HepG2 (cell line): ENCODE data around the gene OR2M4. TPM values are rescaled to one million over a fixed set of nuclear protein-coding genes. Genes with fewer than 3 reads are reported as not detected.
"Not testable (repeated sequence)": the region's sequence is repeated elsewhere in the genome, so short reads cannot be mapped to it uniquely, and the experiment has no call there.

Experiments
- ATAC-seq: fragments of 200-7000 bp; cut with Tn5 transposase; 3 replicates; pipeline ENCODE4 v1.9.1; 2020; ENCODE audit warnings: mild to moderate bottlenecking, moderate library complexity
- BruUV-seq: library from RNA; stranded (reverse); fragments of 400-500 nt; replicated peaks from 2 replicates; lab custom pipeline; 2021; lab: Mats Ljungman, UMichigan
- CTCF ChIA-PET: fragments of 300-600 bp; formaldehyde crosslinking; extraction: SDS; loops from one replicate; lab custom pipeline; 2021; ENCODE audit warnings: low total read pairs, inconsistent platforms, low intra/inter-chr PET ratio; lab: Yijun Ruan, JAX
- POLR2A ChIA-PET: fragments of 350-600 bp; sonication (Branson Sonifier 250); formaldehyde crosslinking; loops from one replicate; lab custom pipeline; 2020; ENCODE audit warnings: antibody characterized with exemption, inconsistent platforms; lab: Yijun Ruan, JAX
- DNase-seq: peaks from one replicate; pipeline ENCODE4 v3.0.0-alpha.2; 2015; ENCODE audit warnings: low spot score
- FAIRE-seq: peaks from 3 replicates; lab custom pipeline; 2011; peaks lifted over from hg19 to GRCh38; lab: Jason Lieb, UNC
- H2AFZ ChIP-seq: one replicate; pipeline ENCODE4 v1.6.1; 2011; ENCODE audit warnings: low read length, inconsistent platforms
- H3K27ac ChIP-seq: fragments of 300-600 bp; 3 replicates; pipeline ENCODE4 v1.8.0; 2011; ENCODE audit warnings: mixed run types, mild to moderate bottlenecking, mixed read lengths, low read length, inconsistent platforms; ENCODE audit not compliant: insufficient read depth; ENCODE audit errors: extremely low read length
- H3K27me3 ChIP-seq, 2 experiments: fragments of 200-600 bp in 1 of 2; 2 replicates in 1 of 2; 3 replicates in 1 of 2; pipeline versions ENCODE4 v1.6.0 to v1.8.0; 2011; ENCODE audit warnings: low read length in 2 of 2, mild to moderate bottlenecking in 2 of 2, moderate library complexity in 2 of 2, inconsistent platforms in 1 of 2; ENCODE audit not compliant: insufficient read depth in 2 of 2, control insufficient read depth in 1 of 2
- H3K36me3 ChIP-seq, 2 experiments: fragments of 200-600 bp in 1 of 2; replicated peaks in 1 of 2; 2 replicates in 1 of 2; 3 replicates in 1 of 2; pipeline versions ENCODE4 v1.5.1 to v1.8.0; 2011; ENCODE audit warnings: low read length in 2 of 2, inconsistent platforms in 1 of 2; ENCODE audit not compliant: insufficient read depth in 2 of 2, control insufficient read depth in 1 of 2
- H3K4me1 ChIP-seq: 2 replicates; pipeline ENCODE4 v1.5.1; 2012; ENCODE audit warnings: low read length, inconsistent platforms; ENCODE audit not compliant: insufficient read depth
- H3K4me2 ChIP-seq: 2 replicates; pipeline ENCODE4 v1.6.0; 2011; ENCODE audit warnings: low read depth, low read length, inconsistent platforms
- H3K4me3 ChIP-seq, 3 experiments: fragments of 200-600 bp in 1 of 3; sonication (generic), shearing (Covaris generic) in 1 of 3; replicated peaks in 1 of 3; 2 replicates each; pipeline ENCODE4 v1.5.1; 2011 to 2016; ENCODE audit warnings: low read length in 3 of 3, inconsistent platforms in 2 of 3, low read depth in 2 of 3, mild to moderate bottlenecking in 2 of 3, control low read depth in 1 of 3, mixed read lengths in 1 of 3; ENCODE audit not compliant: insufficient read depth in 1 of 3
- H3K79me2 ChIP-seq: one replicate; pipeline ENCODE4 v1.6.1; 2011; ENCODE audit warnings: low read length, inconsistent platforms; ENCODE audit not compliant: insufficient read depth
- H3K9ac ChIP-seq: 2 replicates; pipeline ENCODE4 v1.6.0; 2011; ENCODE audit warnings: mild to moderate bottlenecking, low read depth, low read length, inconsistent platforms; ENCODE audit not compliant: insufficient read depth
- H3K9me3 ChIP-seq: 2 replicates; pipeline ENCODE4 v1.5.1; 2012; ENCODE audit warnings: mild to moderate bottlenecking, low read length
- H4K20me1 ChIP-seq: 2 replicates; pipeline ENCODE4 v1.6.0; 2011; ENCODE audit warnings: inconsistent platforms, mild to moderate bottlenecking, low read length, moderate library complexity; ENCODE audit not compliant: insufficient read depth
- ATF2 ChIP-seq: sonication (generic); formaldehyde crosslinking; IDR thresholded peaks from 2 replicates; pipeline ENCODE4 v1.4.0; 2020; ENCODE audit warnings: missing genetic modification reagents
- CTCF ChIP-seq: sonication (generic); formaldehyde crosslinking; IDR thresholded peaks from 2 replicates; pipeline ENCODE4 v1.5.0; 2020; ENCODE audit warnings: mild to moderate bottlenecking, missing genetic modification reagents, moderate library complexity
- WGBS: methylation state at CpG from one replicate; pipeline ENCODE4 v1.1.6; 2017; ENCODE audit warnings: low lambda C conversion rate; 5-methylcytosine and 5-hydroxymethylcytosine counted together
- in situ Hi-C: cut with HindIII; loops from 2 replicates; pipeline ENCODE4 v1.10.0; 2017; ENCODE audit warnings: low pct_unique_long_range_greater_than_20kb; ENCODE audit not compliant: extremely low pct_ligation_motif_present
- intact Hi-C: fragments of 100-400 bp; cut with micrococcal nuclease; formaldehyde crosslinking; loops from one replicate; pipeline ENCODE4 v1.10.0; 2022; ENCODE audit not compliant: unreplicated experiment
- polyA plus RNA-seq, 8 experiments: library from polyadenylated mRNA; depleted of rRNA in 3 of 8; stranded (reverse) in 7 of 8; unstranded in 1 of 8; fragments of >200 nt; fragmentation: Illumina TruSeq in 4 of 8; extraction: Trizol in 4 of 8; gene quantifications; 2 replicates each; pipeline versions ENCODE4 v1.2.1 to v1.2.3, GENCODE V29; 2011 to 2016; ENCODE audit warnings: low read depth in 4 of 8, missing spikeins in 1 of 8, mixed read lengths in 1 of 8; ENCODE audit not compliant: insufficient read depth in 1 of 8
- total RNA-seq, 5 experiments: library from RNA; depleted of rRNA; stranded (reverse); fragments of >200 nt; fragmentation: Illumina TruSeq; extraction: Trizol; gene quantifications; 2 replicates each; pipeline ENCODE4 v1.2.3, GENCODE V29; 2016; ENCODE audit warnings: low read depth in 1 of 5

The OR2M4 gene
- total and polyA plus RNA-seq, 2 of the 13 experiments (the other 11 are each of a cell fraction or from before 2014, with no cell fraction given), result not detected

- H3K9ac ChIP-seq, result no peak overlapping the region
- 0 out of 2 replicates have a peak overlapping the region, but pooled peaks have one; percentile 47 for H3K4me2 ChIP-seq
- H3K27me3 ChIP-seq, result no peaks in the 10 kb centered on the region
- no peaks in the 10 kb centered on the region for H3K4me1 ChIP-seq
- no peak overlapping the region for H3K27ac ChIP-seq
- ChIA-PET CTCF (no interaction called here), POLR2A (no interaction called here)
- no peak overlapping the region for H3K4me3 ChIP-seq
- H3K79me2 ChIP-seq, result no peaks in the 10 kb centered on the region
- FAIRE-seq (no peak), DNase-seq (peak; percentile 12), ATAC-seq (peak; percentile 75)
- 4% methylated on average over 14 of the region's 14 CpGs for WGBS
- in situ Hi-C loops (no loop called here), intact Hi-C loops (no loop called here)
- no peaks in the 10 kb centered on the region for H3K36me3 ChIP-seq
- peaks cover 8% of the 10 kb centered on the region; the same call in 1 of the 2 replicates for H3K9me3 ChIP-seq
- no peaks in the 10 kb centered on the region for H4K20me1 ChIP-seq
- no TSS peak for BruUV-seq
- no peak overlapping the region for H2AFZ ChIP-seq
- TF ChIP-seq CTCF (peak; percentile 62), ATF2 (CRISPR knock-in tag) (no peak)
These were observed 12.0 kb downstream of the OR2M4 start for GRCh38 chr1:248243204-248243603.

GRCh38 chr1:248259309-248259708 is 28.1 kb downstream of the OR2M4 start:
- in situ Hi-C loops, DNase-seq, H3K27ac ChIP-seq, POLR2A ChIA-PET, H2AFZ ChIP-seq, CTCF ChIA-PET, H3K4me1 ChIP-seq, BruUV-seq, H3K9ac ChIP-seq, H3K4me2 ChIP-seq, intact Hi-C loops, FAIRE-seq, H3K79me2 ChIP-seq, ATAC-seq, H3K4me3 ChIP-seq, H3K27me3 ChIP-seq, H4K20me1 ChIP-seq, H3K36me3 ChIP-seq: not testable (repeated sequence)
- peaks cover 54% of the 10 kb centered on the region for H3K9me3 ChIP-seq
- 3% methylated on average over 1 of the region's 1 CpG for WGBS
